Brain microvascular endothelial cell (primary cell): ENCODE results near the gene USP49.

Experiments
- DNase-seq: peaks from one replicate; pipeline ENCODE4 v3.0.0-alpha.2; 2020
- H3K27ac ChIP-seq: fragments of 250-450 bp; sonication (Bioruptor Pico); 2 replicates; pipeline ENCODE4 v1.5.1; 2020; ENCODE audit warnings: mild to moderate bottlenecking, moderate library complexity
- H3K27me3 ChIP-seq: fragments of 250-450 bp; sonication (Bioruptor Pico); replicated peaks from 2 replicates; pipeline ENCODE4 v1.5.1; 2020; ENCODE audit warnings: mild to moderate bottlenecking
- H3K36me3 ChIP-seq: fragments of 250-450 bp; sonication (Bioruptor Pico); replicated peaks from 2 replicates; pipeline ENCODE4 v1.5.1; 2020; ENCODE audit warnings: mild to moderate bottlenecking
- H3K4me3 ChIP-seq: 2 replicates; pipeline ENCODE4 v1.5.1; 2011; ENCODE audit warnings: low read depth, mild to moderate bottlenecking, control low read depth, low read length, moderate library complexity
- CTCF ChIP-seq: IDR thresholded peaks from 2 replicates; pipeline ENCODE4 v1.5.1; 2011; ENCODE audit warnings: low read depth, mild to moderate bottlenecking, moderate library complexity, low read length, control low read depth, inconsistent platforms; ENCODE audit errors: missing control alignments
- in situ Hi-C: cut with HindIII; loops from 2 replicates; pipeline ENCODE4 v1.10.0; 2017; ENCODE audit warnings: low sequenced_read_pairs, low pct_ligation_motif_present

The USP49 gene

GRCh38 chr6:41832263-41832662 is 62.9 kb downstream of the USP49 start:
- TF ChIP-seq CTCF: no peak
- in situ Hi-C loops: no loop called here
- Histone ChIP-seq H3K27ac (no peak overlapping the region), H3K4me3 (no peak overlapping the region), H3K27me3 (no peaks in the 10 kb centered on the region), H3K36me3 (no peaks in the 10 kb centered on the region)
- DNase-seq: no peak

GRCh38 chr6:41826343-41827022 is 68.7 kb downstream of the USP49 start:
- no peaks in the 10 kb centered on the region for H3K27me3 ChIP-seq
- no peak overlapping the region for H3K4me3 ChIP-seq
- H3K36me3 ChIP-seq: no peaks in the 10 kb centered on the region
- DNase-seq: no peak
- in situ Hi-C loops: no loop called here
- no peak for TF ChIP-seq CTCF
- H3K27ac ChIP-seq: no peak overlapping the region

- DNase-seq: peak; percentile 66
- TF ChIP-seq CTCF: no peak
- H3K27ac ChIP-seq: peak overlapping the region; percentile 54
- in situ Hi-C loops: no loop called here
- H3K27me3 ChIP-seq: no peaks in the 10 kb centered on the region
- H3K36me3 ChIP-seq: no peaks in the 10 kb centered on the region
- H3K4me3 ChIP-seq: no peak overlapping the region
These were observed 70.3 kb downstream of the USP49 start for GRCh38 chr6:41824571-41825569.

GRCh38 chr6:41823178-41823577 is 72.0 kb downstream of the USP49 start:
- no peak for TF ChIP-seq CTCF
- Histone ChIP-seq H3K27me3 (no peaks in the 10 kb centered on the region), H3K36me3 (no peaks in the 10 kb centered on the region), H3K27ac (no peak overlapping the region), H3K4me3 (no peak overlapping the region)
- no peak for DNase-seq
- in situ Hi-C loops: no loop called here

- Histone ChIP-seq H3K27me3 (no peaks in the 10 kb centered on the region), H3K36me3 (no peaks in the 10 kb centered on the region), H3K4me3 (no peak overlapping the region), H3K27ac (no peak overlapping the region)
- no peak for TF ChIP-seq CTCF
- in situ Hi-C loops: no loop called here
- DNase-seq: no peak
These were observed 73.2 kb downstream of the USP49 start for GRCh38 chr6:41822021-41822420.
